ENCODE results near the gene RASAL1.

GRCh38 chr12:113060336-113060960 lies 75.1 kb downstream of the RASAL1 start:
- TF ChIP-seq CTCF (IDR thresholded peaks at IDR 0.05): no peak
- no peak for TF ChIP-seq POLR2A (IDR thresholded peaks at IDR 0.05)

Measured in Peyer's patch (tissue), 4 donors.